Activated CD4-positive, alpha-beta T cell treated with anti-CD3 and anti-CD28 coated beads, Interleukin-10, Interleukin-2, amounts not matched to agents 100 ng/mL and 50 ng/mL, durations not matched to agents 16 hours and 8 hours (primary cell): ENCODE measurements around the gene OR52M1.
"Not testable (repeated sequence)": the region's sequence is repeated elsewhere in the genome, so short reads cannot be mapped to it uniquely, and the experiment has no call there.

Experiments used
- DNase-seq: peaks from one replicate; pipeline ENCODE4 v3.0.0-alpha.2; 2020

Gene OR52M1

GRCh38 chr11:4544891-4545290 lies at the start of gene OR52M1:
OR52M1 (plus strand) TSS chr11:4545191; CDS start chr11:4545191, 0 bp downstream.
- no peak for DNase-seq

GRCh38 chr11:4495487-4495886 lies 49.5 kb upstream of the OR52M1 start:
- DNase-seq, result peak; percentile 2

- no peak for DNase-seq
These were observed 49.0 kb upstream of the OR52M1 start for GRCh38 chr11:4495986-4496385.

GRCh38 chr11:4496557-4497248 lies 48.3 kb upstream of the OR52M1 start:
- no peak for DNase-seq

- no peak for DNase-seq
These were observed 36.1 kb upstream of the OR52M1 start for GRCh38 chr11:4508886-4509285.

GRCh38 chr11:4511282-4512245 lies 33.4 kb upstream of the OR52M1 start:
- no peak for DNase-seq

- DNase-seq, result no peak
These were observed 30.8 kb upstream of the OR52M1 start for GRCh38 chr11:4514196-4514595.

GRCh38 chr11:4522339-4522738 lies 22.7 kb upstream of the OR52M1 start:
- DNase-seq, result no peak

- DNase-seq, result no peak
These were observed 22.2 kb upstream of the OR52M1 start for GRCh38 chr11:4522752-4523151.

- no peak for DNase-seq
These were observed 21.3 kb upstream of the OR52M1 start for GRCh38 chr11:4523666-4524065.

- DNase-seq, result no peak
These were observed 17.1 kb upstream of the OR52M1 start for GRCh38 chr11:4527926-4528325.

- not testable (repeated sequence) for DNase-seq
These were observed 13.3 kb upstream of the OR52M1 start for GRCh38 chr11:4531686-4532085.

GRCh38 chr11:4539603-4540219 lies 5.3 kb upstream of the OR52M1 start:
- peak; percentile 42 for DNase-seq

- DNase-seq, result no peak
These were observed 3.9 kb upstream of the OR52M1 start for GRCh38 chr11:4541071-4541470.

- no peak for DNase-seq
These were observed 1.4 kb upstream of the OR52M1 start for GRCh38 chr11:4543561-4543960.

GRCh38 chr11:4546878-4547277 lies 1.9 kb downstream of the OR52M1 start:
- no peak for DNase-seq

GRCh38 chr11:4547416-4547815 lies 2.4 kb downstream of the OR52M1 start:
- DNase-seq, result no peak

- peak; percentile 2 for DNase-seq
These were observed 6.5 kb downstream of the OR52M1 start for GRCh38 chr11:4551346-4551979.

- no peak for DNase-seq
These were observed 14.8 kb downstream of the OR52M1 start for GRCh38 chr11:4559527-4560440.

- DNase-seq, result no peak
These were observed 15.5 kb downstream of the OR52M1 start for GRCh38 chr11:4560467-4560866.

GRCh38 chr11:4565371-4565770 lies 20.4 kb downstream of the OR52M1 start:
- no peak for DNase-seq

- DNase-seq, result no peak
These were observed 24.1 kb downstream of the OR52M1 start for GRCh38 chr11:4569075-4569474.
